Upper lobe of right lung (tissue), 1 donor: ENCODE data around the gene CDKAL1. TPM values are rescaled to one million over a fixed set of nuclear protein-coding genes. Genes with fewer than 3 reads are reported as not detected.

Source experiments
- ATAC-seq: fragments of 200-7000 bp; cut with Tn5 transposase; one replicate; pipeline ENCODE4 v1.9.1; 2020; ENCODE audit warnings: mild to moderate bottlenecking, moderate library complexity
- DNase-seq: peaks from one replicate; pipeline ENCODE4 v3.0.0-alpha.2; 2020
- H3K27ac ChIP-seq: fragments of 200-600 bp; one replicate; pipeline ENCODE4 v1.8.0; 2022
- H3K27me3 ChIP-seq: fragments of 200-600 bp; one replicate; pipeline ENCODE4 v1.8.0; 2022; ENCODE audit warnings: mild to moderate bottlenecking
- H3K36me3 ChIP-seq: fragments of 200-600 bp; one replicate; pipeline ENCODE4 v1.8.0; 2022
- H3K4me1 ChIP-seq: fragments of 200-600 bp; one replicate; pipeline ENCODE4 v1.8.0; 2022
- H3K4me3 ChIP-seq: fragments of 200-600 bp; one replicate; pipeline ENCODE4 v1.8.0; 2022; ENCODE audit warnings: mild to moderate bottlenecking
- H3K9me3 ChIP-seq: fragments of 200-600 bp; one replicate; pipeline ENCODE4 v1.8.0; 2022
- CTCF ChIP-seq: fragments of 200-600 bp; IDR thresholded peaks from one replicate; pipeline ENCODE4 v1.8.0; 2022; ENCODE audit warnings: antibody characterized with exemption
- intact Hi-C: fragments of 100-400 bp; cut with DNase I; formaldehyde crosslinking; loops from one replicate; pipeline ENCODE4 v1.11.0; 2022
- total RNA-seq: library from RNA; stranded (reverse); fragmentation: NEBNext Ultra II Directional; extraction: Animal tissue kit (Norgen Biotek cat#: 25700); gene quantifications from one replicate; pipeline ENCODE4 v1.2.1, GENCODE V29; 2021
- donor health status: DM: no; HTN: yes; CAD: no; lungs with severe emphysema.

CDKAL1 gene
- total RNA-seq, 1 donor from 2014 or later = 16.0 TPM

DNA sequence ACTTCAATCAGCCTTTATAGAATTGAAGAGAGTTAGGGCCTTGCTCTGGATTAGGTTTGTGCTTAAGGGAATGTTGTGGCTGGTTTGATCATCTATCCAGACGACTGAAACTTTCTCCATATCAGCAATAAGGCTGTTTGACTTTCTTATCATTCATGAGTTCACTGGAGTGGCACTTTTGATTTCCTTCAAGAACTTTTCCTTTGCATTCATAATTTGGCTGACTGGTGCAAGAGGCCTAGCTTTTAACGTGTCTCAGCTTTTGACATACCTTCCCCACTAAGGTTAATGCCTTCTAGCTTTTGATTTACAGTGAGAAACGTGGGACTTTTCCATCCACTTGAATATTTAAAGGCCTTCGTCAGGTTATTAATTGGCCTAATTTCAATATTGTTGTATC lies 461.8 kb downstream of the CDKAL1 start:
- intact Hi-C loops = no loop called here

DNA sequence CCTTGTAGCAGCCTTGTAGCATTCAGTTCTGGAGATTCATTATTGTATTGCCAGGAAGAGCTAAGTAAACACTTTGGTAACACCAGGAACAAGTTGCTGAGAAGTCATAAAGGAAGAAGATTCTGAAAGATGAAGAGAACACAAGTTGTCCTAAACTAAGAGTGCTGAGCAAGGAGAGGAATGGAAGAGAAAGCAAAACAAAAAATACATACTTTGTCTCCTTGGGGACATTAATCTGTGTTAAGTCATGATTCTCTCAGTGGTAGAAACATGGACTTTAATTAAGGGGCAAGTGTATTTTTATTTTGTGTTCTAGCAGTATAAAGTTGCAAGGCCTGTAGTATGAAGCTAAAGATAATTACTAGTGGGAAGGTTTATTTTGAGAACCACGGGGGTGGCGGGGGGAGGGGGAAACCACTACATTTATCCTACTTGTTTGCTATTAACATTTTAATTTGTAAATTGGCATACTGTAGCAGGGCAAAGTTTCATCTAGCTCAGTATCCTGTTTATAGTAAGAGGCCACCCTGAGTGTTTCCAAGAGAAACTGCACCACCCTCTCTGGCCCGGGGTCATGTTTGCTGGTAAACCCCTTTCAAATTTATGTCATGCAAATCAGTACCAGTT lies 463.0 kb downstream of the CDKAL1 start:
- ATAC-seq = no peak
- H3K4me3 ChIP-seq = no peak overlapping the region
- H3K9me3 ChIP-seq = no peaks in the 10 kb centered on the region
- intact Hi-C loops = no loop called here
- no peaks in the 10 kb centered on the region for H3K27me3 ChIP-seq
- no peak for DNase-seq
- H3K36me3 ChIP-seq = peaks cover 5% of the 10 kb centered on the region
- H3K4me1 ChIP-seq = peaks cover 8% of the 10 kb centered on the region
- no peak overlapping the region for H3K27ac ChIP-seq
- no peak for TF ChIP-seq CTCF

More for the DNA sequence above, 461.8 kb downstream of the CDKAL1 start:
- H3K27ac ChIP-seq = no peak overlapping the region
- DNase-seq (no peak), ATAC-seq (no peak)
- peaks cover 3% of the 10 kb centered on the region for H3K36me3 ChIP-seq
- TF ChIP-seq CTCF = no peak
- no peaks in the 10 kb centered on the region for H3K9me3 ChIP-seq
- no peaks in the 10 kb centered on the region for H3K27me3 ChIP-seq
- H3K4me3 ChIP-seq = no peak overlapping the region
- peaks cover 8% of the 10 kb centered on the region for H3K4me1 ChIP-seq

DNA sequence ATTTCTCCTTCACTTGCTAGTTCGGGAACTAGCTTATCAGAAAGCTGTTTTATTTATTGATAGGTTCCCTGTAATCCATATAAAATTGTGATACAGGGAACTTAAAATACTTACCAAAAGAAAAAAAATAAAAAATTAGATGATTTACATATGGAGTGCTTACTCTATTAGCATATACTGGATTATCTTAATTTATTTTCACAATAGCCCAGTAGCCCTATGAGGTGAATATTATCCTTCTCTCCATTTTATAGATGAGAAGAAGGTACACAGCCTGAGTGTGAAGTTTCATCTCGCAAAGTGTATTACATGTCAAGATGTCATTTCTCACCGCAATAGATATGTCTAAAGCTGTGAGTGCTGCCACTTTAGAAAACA lies 463.5 kb downstream of the CDKAL1 start:
- DNase-seq (no peak), ATAC-seq (no peak)
- no peak overlapping the region for H3K4me3 ChIP-seq
- H3K9me3 ChIP-seq = no peaks in the 10 kb centered on the region
- no peaks in the 10 kb centered on the region for H3K27me3 ChIP-seq
- intact Hi-C loops = no loop called here
- H3K4me1 ChIP-seq = peaks cover 8% of the 10 kb centered on the region
- peaks cover 5% of the 10 kb centered on the region for H3K36me3 ChIP-seq
- no peak for TF ChIP-seq CTCF
- H3K27ac ChIP-seq = no peak overlapping the region

GRCh38 chr6:20998748-20999448 lies 464.6 kb downstream of the CDKAL1 start:
- ATAC-seq (no peak), DNase-seq (no peak)
- H3K9me3 ChIP-seq = no peaks in the 10 kb centered on the region
- no peak overlapping the region for H3K4me3 ChIP-seq
- H3K36me3 ChIP-seq = peaks cover 5% of the 10 kb centered on the region
- no peak overlapping the region for H3K27ac ChIP-seq
- intact Hi-C loops = no loop called here
- H3K27me3 ChIP-seq = no peaks in the 10 kb centered on the region
- peaks cover 8% of the 10 kb centered on the region for H3K4me1 ChIP-seq
- no peak for TF ChIP-seq CTCF

- Histone ChIP-seq H3K27me3 (no peaks in the 10 kb centered on the region), H3K4me3 (no peak overlapping the region), H3K4me1 (peaks cover 8% of the 10 kb centered on the region), H3K27ac (no peak overlapping the region), H3K36me3 (peaks cover 5% of the 10 kb centered on the region), H3K9me3 (no peaks in the 10 kb centered on the region)
- ATAC-seq (no peak), DNase-seq (no peak)
- no peak for TF ChIP-seq CTCF
- intact Hi-C loops = no loop called here
These were observed 466.1 kb downstream of the CDKAL1 start for GRCh38 chr6:21000331-21000801.
